Measurements from ENCODE around the gene CD38.

The CD38 gene

DNA sequence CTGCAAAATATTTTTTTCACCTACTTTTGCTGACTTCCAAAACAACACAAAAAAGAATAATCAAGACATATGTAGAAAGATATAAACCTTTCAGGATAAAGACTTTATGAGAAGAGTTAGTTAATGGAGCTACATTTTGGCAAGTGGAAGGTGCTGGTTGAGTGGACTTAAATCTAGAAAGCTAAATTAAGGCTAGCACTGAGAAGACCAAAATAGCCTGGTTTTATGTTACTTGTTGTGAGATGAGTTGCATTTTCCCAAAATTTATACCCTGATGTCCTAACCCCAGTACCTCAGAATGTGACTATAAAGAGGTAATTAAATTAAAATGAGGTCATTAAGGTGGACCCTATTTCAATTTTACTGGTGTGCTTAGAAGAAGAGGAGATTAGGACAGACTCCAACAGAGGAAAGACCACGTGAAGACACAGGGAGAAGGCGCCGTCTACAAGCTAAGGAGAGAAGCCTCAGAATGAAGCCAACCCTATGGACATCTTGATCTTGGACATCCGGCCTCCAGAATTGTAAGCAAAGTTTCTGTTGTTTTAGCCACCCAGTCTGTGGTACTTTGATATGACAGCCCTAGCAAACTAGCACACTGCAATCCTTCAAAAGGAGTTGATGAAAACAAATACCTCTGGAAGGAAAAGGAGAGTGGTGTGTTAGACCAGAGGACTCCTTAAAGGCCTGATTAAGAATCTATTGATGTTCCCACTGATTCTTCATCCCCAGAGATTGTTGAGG is 93.0 kb downstream of the CD38 start:
- no peak overlapping the region for H3K4me3 ChIP-seq (replicated peaks; ENCODE audit: low read depth, low read length)
- DNase-seq (ENCODE audit: extremely low read depth, low read depth), result no peak
- no peak for TF ChIP-seq CTCF (IDR thresholded peaks at IDR 0.05; ENCODE audit: low read depth, low read length, missing control alignments)

DNA sequence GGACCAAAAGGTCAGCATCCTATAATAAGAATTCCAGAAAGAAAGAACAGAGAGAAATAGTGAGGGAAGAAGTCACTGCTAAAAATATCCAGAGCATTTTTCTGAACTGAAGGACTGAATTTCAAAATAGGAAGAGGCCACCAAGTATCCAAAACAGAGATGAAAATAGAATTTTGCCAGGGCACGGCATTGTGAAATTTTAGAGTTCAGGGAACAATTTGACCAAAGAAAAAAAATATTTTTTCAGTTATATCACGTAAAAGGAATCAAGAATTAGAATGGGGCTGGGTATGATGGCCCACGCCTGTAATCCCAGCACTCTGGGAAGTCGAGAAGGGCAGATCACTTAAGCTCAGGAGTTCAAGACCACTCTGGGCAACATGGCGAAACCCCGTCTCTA is 95.0 kb downstream of the CD38 start:
- no peak for TF ChIP-seq CTCF (IDR thresholded peaks at IDR 0.05; ENCODE audit: low read depth, low read length, missing control alignments)
- DNase-seq (ENCODE audit: extremely low read depth, low read depth), result no peak
- no peak overlapping the region for H3K4me3 ChIP-seq (replicated peaks; ENCODE audit: low read depth, low read length)

DNA sequence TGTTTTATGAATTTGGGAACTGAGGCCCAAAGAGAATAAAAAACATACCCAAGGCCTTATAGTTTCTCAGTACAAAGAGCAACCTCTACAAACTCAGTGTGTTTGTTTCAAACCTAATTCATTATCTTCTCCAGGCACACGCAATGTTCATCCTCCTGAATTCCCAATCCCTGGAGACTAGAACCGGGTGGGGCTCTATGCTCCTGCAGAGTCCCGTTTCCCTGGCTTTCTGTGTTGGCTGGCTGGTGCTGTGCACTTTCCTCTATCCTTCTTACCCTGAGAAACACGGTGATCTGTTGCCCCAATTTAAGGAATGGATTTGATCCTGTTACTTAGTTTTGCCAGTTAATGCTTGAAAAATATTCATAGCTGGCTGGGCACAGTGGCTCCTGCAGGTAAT is 96.5 kb downstream of the CD38 start:
- no peak overlapping the region for H3K4me3 ChIP-seq (replicated peaks; ENCODE audit: low read depth, low read length)
- DNase-seq (ENCODE audit: extremely low read depth, low read depth), result no peak
- TF ChIP-seq CTCF (IDR thresholded peaks at IDR 0.05; ENCODE audit: low read depth, low read length, missing control alignments), result no peak

- no peak for DNase-seq (ENCODE audit: extremely low read depth, low read depth)
- no peak overlapping the region for H3K4me3 ChIP-seq (replicated peaks; ENCODE audit: low read depth, low read length)
- no peak for TF ChIP-seq CTCF (IDR thresholded peaks at IDR 0.05; ENCODE audit: low read depth, low read length, missing control alignments)
Measured at GRCh38 chr4:15875663-15876460, 97.7 kb downstream of the CD38 start.

DNA sequence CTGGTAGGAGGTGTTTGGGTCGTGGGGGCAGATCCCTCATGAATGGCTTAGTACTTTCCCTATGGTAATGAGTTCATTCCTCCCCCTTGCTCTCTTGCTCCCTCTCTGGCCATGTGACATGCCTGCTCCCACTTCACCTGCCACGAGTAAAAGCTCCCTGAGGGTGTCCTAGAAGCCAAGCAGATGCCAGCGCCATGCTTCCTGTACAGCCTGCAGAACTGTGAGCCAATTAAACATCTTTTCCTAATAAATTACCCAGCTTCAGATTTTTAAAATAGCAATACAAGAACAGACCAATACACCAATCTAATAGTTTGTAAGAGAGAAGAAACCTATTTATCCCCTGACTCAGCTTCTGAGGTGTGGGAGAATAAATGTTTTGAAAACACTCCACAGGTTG is 99.9 kb downstream of the CD38 start:
- no peak for TF ChIP-seq CTCF (IDR thresholded peaks at IDR 0.05; ENCODE audit: low read depth, low read length, missing control alignments)
- H3K4me3 ChIP-seq (replicated peaks; ENCODE audit: low read depth, low read length), result no peak overlapping the region
- DNase-seq (ENCODE audit: extremely low read depth, low read depth), result no peak

GRCh38 chr4:15881820-15882219 is 103.7 kb downstream of the CD38 start:
- no peak for DNase-seq (ENCODE audit: extremely low read depth, low read depth)
- H3K4me3 ChIP-seq (replicated peaks; ENCODE audit: low read depth, low read length), result no peak overlapping the region
- no peak for TF ChIP-seq CTCF (IDR thresholded peaks at IDR 0.05; ENCODE audit: low read depth, low read length, missing control alignments)
